H54 (cell line): ENCODE measurements around the gene KCNJ10.

Experiments
- DNase-seq: peaks from one replicate; pipeline ENCODE4 v3.0.0; 2011; ENCODE audit warnings: low spot score, mixed read lengths; ENCODE audit not compliant: insufficient read length
- FAIRE-seq: peaks from 3 replicates; lab custom pipeline; 2011; peaks lifted over from hg19 to GRCh38; lab: Jason Lieb, UNC
- POLR2A ChIP-seq: IDR thresholded peaks from 2 replicates; pipeline ENCODE4 v1.6.1; 2011; ENCODE audit warnings: low read depth, mild to moderate bottlenecking, low read length

Gene KCNJ10

DNA sequence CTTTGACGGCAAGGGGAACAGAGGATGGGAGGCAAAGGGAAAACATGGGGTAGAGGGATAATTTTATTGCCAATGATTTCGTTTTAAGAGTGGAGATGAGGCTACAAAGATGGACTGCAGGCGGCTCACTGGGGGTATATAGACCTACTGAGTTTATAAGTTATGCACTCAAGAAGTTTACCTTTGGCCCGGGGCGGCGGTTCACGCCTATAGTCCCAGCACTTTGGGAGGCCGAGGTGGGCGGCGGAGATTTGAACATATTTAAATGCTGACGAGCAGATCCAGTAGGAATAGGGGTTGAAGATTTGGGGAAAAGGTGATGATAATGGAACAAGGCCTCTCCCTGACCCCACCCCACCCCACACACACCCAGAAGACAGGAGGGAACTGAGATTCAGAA, 107.8 kb downstream of the KCNJ10 start:
- TF ChIP-seq POLR2A = no peak
- FAIRE-seq (no peak), DNase-seq (no peak)

DNA sequence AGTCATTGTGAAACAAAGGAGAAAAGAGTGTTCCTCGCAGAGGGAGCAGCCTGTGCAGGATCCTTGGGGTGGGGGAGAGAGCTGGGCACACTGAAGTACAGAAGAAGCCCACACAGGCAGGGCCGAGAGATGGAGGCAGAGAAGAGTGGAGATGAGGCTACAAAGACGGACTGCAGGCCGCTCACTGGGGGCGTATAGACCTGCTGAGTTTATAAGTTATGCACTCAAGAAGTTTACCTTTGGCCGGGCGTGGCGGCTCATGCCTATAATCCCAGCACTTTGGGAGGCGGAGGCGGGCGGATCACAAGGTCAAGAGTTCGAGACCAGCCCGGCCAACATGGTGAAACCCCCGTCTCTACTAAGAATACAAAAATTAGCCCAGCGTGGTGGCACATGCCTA, 108.3 kb downstream of the KCNJ10 start:
- TF ChIP-seq POLR2A = no peak
- FAIRE-seq (no peak), DNase-seq (no peak)

DNA sequence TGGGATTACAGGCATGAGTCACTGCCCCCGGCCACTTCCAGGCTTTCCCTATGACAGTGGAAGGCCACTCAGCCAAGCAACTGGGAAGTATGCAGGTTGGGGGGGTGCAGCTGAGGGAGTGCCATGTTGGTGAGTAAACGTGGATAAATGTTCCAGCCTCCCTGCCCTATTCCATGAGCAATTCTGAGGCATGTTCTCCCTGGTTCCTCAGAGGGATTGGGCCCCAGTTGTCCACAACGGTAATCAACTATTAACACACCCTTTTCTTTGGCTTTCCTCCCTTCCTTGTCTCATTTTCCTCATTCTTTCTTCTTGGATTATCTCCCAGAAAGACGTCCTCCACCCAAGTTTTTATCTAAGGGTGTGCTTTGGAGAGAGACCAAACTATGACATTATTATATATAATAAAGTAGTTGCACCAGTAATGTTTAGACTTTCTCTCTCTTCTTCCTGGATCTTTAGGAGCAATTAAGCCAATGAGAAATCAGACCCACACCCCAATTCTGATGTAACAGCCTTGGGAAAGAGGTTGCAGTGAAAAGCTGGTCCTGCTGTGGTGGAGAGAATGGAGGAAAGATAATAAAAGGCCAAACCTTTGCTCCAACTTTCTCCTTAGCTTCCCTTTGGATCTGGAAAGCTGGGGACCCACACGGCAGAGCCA, 109.1 kb downstream of the KCNJ10 start:
- DNase-seq = peak; percentile 73
- TF ChIP-seq POLR2A = no peak
- no peak for FAIRE-seq

DNA sequence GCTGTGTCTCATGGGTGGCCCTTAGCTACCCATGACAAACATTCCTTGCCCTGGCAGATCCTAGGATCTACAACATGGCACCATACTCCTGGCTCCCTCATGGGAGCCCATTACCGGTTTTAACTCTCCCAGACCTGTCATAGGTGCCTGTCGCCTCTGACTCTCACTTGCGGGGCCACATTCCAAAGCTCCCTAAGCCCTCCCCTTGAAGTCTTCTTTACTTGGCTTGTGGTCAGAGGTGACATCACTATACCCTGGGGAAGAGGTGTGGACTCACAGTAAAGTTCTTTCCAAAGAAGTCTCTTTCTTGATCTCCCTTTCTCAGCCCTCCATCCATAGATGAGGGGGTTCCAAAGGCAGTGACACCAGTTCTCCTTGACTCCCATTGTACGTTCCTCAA, 110.5 kb downstream of the KCNJ10 start:
- FAIRE-seq = no peak
- no peak for TF ChIP-seq POLR2A
- no peak for DNase-seq

DNA sequence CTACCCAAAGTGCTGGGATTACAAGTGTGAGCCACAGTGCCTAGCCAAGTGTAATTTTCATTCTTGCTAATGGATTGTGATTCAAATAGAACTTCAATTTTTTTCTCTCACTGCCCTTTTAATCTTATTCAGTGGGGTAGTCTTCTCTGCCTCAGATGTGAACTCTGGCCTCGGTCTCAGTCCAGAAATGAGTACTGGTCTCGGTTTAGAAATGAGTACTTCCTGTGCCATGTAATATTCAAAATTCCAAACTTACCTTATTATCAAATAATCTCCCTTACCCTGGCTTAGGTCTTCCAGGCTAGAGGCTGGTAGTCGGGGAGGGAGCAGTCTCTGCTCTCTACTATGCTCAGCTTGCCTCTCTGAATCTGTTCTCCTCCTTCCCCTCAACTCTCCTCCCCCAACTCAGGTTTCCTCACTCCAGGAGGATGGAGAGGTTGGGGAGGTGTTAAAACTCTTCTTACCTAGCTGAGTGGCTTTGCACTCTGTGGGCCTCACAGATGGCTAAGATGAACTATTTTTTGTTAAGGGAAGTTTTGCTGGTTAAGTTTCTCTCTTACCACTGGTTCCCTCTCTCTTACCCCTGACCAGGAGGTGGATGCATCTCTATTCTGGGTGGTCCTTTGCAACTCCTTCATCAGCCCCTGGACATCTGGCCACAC, 111.1 kb downstream of the KCNJ10 start:
- no peak for FAIRE-seq
- DNase-seq = no peak
- no peak for TF ChIP-seq POLR2A

GRCh38 chr1:159957824-159958268, 112.1 kb downstream of the KCNJ10 start:
- FAIRE-seq = no peak
- no peak for DNase-seq
- no peak for TF ChIP-seq POLR2A

DNA sequence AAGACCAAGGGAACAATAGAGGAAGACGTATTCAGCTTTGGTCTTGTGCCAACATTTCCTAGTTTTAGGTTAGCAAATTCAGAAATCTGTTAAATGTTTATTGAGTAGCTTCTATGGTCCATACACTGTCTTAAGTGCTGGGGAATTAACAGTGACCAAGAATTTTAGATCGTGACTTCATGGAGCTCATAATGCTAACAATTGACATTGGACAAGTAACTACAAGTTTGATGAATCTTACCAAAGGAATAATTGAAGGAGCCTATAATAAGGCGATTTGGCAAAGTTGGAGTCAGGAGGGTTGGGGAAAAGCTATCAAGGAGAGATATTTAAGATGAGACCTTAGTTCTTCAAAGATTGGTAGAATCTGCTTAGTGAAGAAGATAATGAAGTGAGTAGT, 114.5 kb downstream of the KCNJ10 start:
- no peak for TF ChIP-seq POLR2A
- FAIRE-seq = no peak
- DNase-seq = no peak

GRCh38 chr1:159953536-159954515, 116.1 kb downstream of the KCNJ10 start, which contains the start of gene SLAMF9:
Gene SLAMF9 (minus strand): TSS chr1:159954237. CDS start chr1:159954137, 100 bp downstream.
- no peak for DNase-seq
- FAIRE-seq = no peak
- TF ChIP-seq POLR2A = no peak

- FAIRE-seq (no peak), DNase-seq (no peak)
- no peak for TF ChIP-seq POLR2A
Measured at GRCh38 chr1:159952932-159953331, 117.0 kb downstream of the KCNJ10 start.

- DNase-seq = no peak
- TF ChIP-seq POLR2A = no peak
- no peak for FAIRE-seq
Measured at GRCh38 chr1:159951551-159951950, 118.4 kb downstream of the KCNJ10 start.

- no peak for TF ChIP-seq POLR2A
- no peak for DNase-seq
- no peak for FAIRE-seq
Measured at GRCh38 chr1:159951016-159951415, 118.9 kb downstream of the KCNJ10 start.

DNA sequence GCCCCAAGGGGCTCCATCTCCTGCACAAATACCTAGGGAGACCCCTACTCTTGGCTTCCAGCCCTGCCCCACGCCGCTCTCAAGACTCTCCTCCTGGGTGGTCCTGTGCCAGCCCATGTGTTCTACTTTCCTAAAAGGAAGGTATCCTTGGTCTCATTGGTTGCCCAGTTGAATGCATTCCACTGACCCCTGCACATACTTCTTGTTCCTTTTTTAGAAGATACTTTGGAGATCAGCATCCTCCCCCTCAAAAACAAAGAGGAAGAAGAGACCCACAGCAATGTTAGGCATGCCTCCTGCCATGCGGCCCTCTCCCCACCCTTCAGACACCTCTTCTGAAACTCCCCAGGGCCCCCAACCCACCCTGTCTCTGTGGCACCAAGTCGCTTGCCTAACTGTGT, 120.0 kb downstream of the KCNJ10 start:
- no peak for FAIRE-seq
- no peak for DNase-seq
- no peak for TF ChIP-seq POLR2A

DNA sequence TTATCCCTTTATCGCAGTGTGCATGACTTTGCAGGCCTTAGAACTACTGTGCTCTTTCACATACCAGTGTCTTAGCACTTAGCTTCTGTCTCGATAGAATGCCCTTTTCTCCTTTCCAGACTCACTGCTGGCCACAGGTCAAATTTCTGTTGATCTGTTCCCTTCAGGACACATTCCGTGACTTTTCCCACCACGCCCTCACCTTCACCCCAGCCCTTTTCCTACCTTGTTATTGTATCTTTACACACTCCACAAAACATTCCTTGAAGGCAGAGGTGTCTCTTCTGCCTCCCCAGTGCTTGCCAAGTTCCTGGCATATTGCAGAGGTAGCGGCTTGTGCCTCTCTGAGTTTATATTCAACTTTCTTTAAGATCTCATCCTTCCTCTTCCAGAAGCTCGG, 120.8 kb downstream of the KCNJ10 start:
- DNase-seq (no peak), FAIRE-seq (no peak)
- no peak for TF ChIP-seq POLR2A
